Liver (tissue), 9 donors: ENCODE data around the gene MYO7A. TPM values are rescaled to one million over a fixed set of nuclear protein-coding genes. Genes with fewer than 3 reads are reported as not detected.

Experiments used
- DNase-seq: peaks from one replicate; pipeline ENCODE4 v3.0.0-alpha.2; 2017; ENCODE audit warnings: low spot score
- H3K27ac ChIP-seq, 2 donors: one replicate each; pipeline ENCODE4 v1.7.0; 2013; ENCODE audit warnings: inconsistent platforms in 2 of 2, low read length in 2 of 2, control low read depth in 1 of 2, low read depth in 1 of 2, mild to moderate bottlenecking in 1 of 2
- H3K27me3 ChIP-seq, 4 donors: one replicate each; pipeline versions ENCODE4 v1.6.1 to v1.7.0; 2013; ENCODE audit warnings: low read length in 3 of 4, inconsistent platforms in 1 of 4, mild to moderate bottlenecking in 1 of 4, moderate library complexity in 1 of 4; ENCODE audit not compliant: control insufficient read depth in 4 of 4, insufficient read depth in 4 of 4
- H3K36me3 ChIP-seq, 4 donors: one replicate each; pipeline versions ENCODE4 v1.6.1 to v1.7.0; 2013; ENCODE audit warnings: low read length in 3 of 4, mild to moderate bottlenecking in 3 of 4, low read depth in 1 of 4, moderate library complexity in 1 of 4; ENCODE audit not compliant: control insufficient read depth in 4 of 4, insufficient read depth in 3 of 4
- H3K4me1 ChIP-seq, 4 donors: one replicate each; pipeline versions ENCODE4 v1.6.1 to v1.7.0; 2013; ENCODE audit warnings: low read length in 3 of 4, mild to moderate bottlenecking in 3 of 4, moderate library complexity in 1 of 4; ENCODE audit not compliant: control insufficient read depth in 4 of 4, insufficient read depth in 4 of 4
- H3K4me3 ChIP-seq, 3 donors: one replicate each; pipeline versions ENCODE4 v1.6.1 to v1.7.0; 2013; ENCODE audit warnings: low read length in 3 of 3, control low read depth in 1 of 3, low read depth in 1 of 3, mild to moderate bottlenecking in 1 of 3
- H3K9ac ChIP-seq, 2 donors: one replicate each; pipeline ENCODE4 v1.7.0; 2013; ENCODE audit warnings: low read length in 2 of 2, mild to moderate bottlenecking in 2 of 2, moderate library complexity in 2 of 2, control low read depth in 1 of 2, low read depth in 1 of 2
- H3K9me3 ChIP-seq, 4 donors: one replicate each; pipeline versions ENCODE4 v1.6.1 to v1.7.0; 2013; ENCODE audit warnings: low read length in 3 of 4; ENCODE audit not compliant: control insufficient read depth in 4 of 4
- ATF3 ChIP-seq: IDR thresholded peaks from 2 replicates; pipeline ENCODE4 v1.6.1; 2016; ENCODE audit warnings: antibody characterized with exemption
- CTCF ChIP-seq: fragments of 150-350 bp; IDR thresholded peaks from 2 replicates; pipeline ENCODE4 v1.5.1; 2017; ENCODE audit warnings: improper control_type of control experiment, low read depth, low read length; ENCODE audit not compliant: missing input control
- EGR1 ChIP-seq, 2 donors: IDR thresholded peaks; 2 replicates each; pipeline ENCODE4 v1.6.1; 2016 to 2018; ENCODE audit warnings: antibody characterized with exemption in 2 of 2, low read depth in 2 of 2
- FOXA2 ChIP-seq: IDR thresholded peaks from 2 replicates; pipeline ENCODE4 v1.6.1; 2016; ENCODE audit warnings: antibody characterized with exemption
- GABPA ChIP-seq, 2 donors: IDR thresholded peaks in 1 of 2; conservative IDR thresholded peaks in 1 of 2; 2 replicates each; pipeline ENCODE4 v1.6.1; 2016; ENCODE audit warnings: antibody characterized with exemption in 2 of 2, mild to moderate bottlenecking in 1 of 2, moderate library complexity in 1 of 2
- HNF4A ChIP-seq, 2 donors: conservative IDR thresholded peaks; 2 replicates each; pipeline ENCODE4 v1.6.1; 2016; ENCODE audit warnings: antibody characterized with exemption in 2 of 2, mild to moderate bottlenecking in 2 of 2
- HNF4G ChIP-seq: IDR thresholded peaks from 2 replicates; pipeline ENCODE4 v1.6.1; 2016; ENCODE audit warnings: antibody characterized with exemption
- JUND ChIP-seq, 2 donors: IDR thresholded peaks; 2 replicates each; pipeline ENCODE4 v1.6.1; 2016; ENCODE audit warnings: antibody characterized with exemption in 2 of 2
- NR2F2 ChIP-seq: IDR thresholded peaks from 2 replicates; pipeline ENCODE4 v1.6.1; 2016; ENCODE audit warnings: antibody characterized with exemption
- RAD21 ChIP-seq, 2 donors: IDR thresholded peaks; 2 replicates each; pipeline ENCODE4 v1.6.1; 2016; ENCODE audit warnings: antibody characterized with exemption in 2 of 2, mild to moderate bottlenecking in 2 of 2
- RXRA ChIP-seq, 2 donors: IDR thresholded peaks; 2 replicates each; pipeline ENCODE4 v1.6.1; 2017 to 2018; ENCODE audit warnings: antibody characterized with exemption in 2 of 2, mild to moderate bottlenecking in 1 of 2
- SP1 ChIP-seq: IDR thresholded peaks from 2 replicates; pipeline ENCODE4 v1.6.1; 2018; ENCODE audit warnings: antibody characterized with exemption, mild to moderate bottlenecking
- TAF1 ChIP-seq: conservative IDR thresholded peaks from 2 replicates; pipeline ENCODE4 v1.6.1; 2016; ENCODE audit warnings: antibody characterized with exemption, mild to moderate bottlenecking
- YY1 ChIP-seq: IDR thresholded peaks from 2 replicates; pipeline ENCODE4 v1.6.1; 2016; ENCODE audit warnings: antibody characterized with exemption, mild to moderate bottlenecking
- WGBS: extraction: QIAGEN DNeasy Blood & Tissue Kit; methylation state at CpG from one replicate; pipeline ENCODE4 v1.1.7; 2013; 5-methylcytosine and 5-hydroxymethylcytosine counted together
- polyA plus RNA-seq, 2 donors: library from polyadenylated mRNA; stranded (reverse) in 1 of 2; unstranded in 1 of 2; fragments of 200-250 nt in 1 of 2; fragments of >200 nt in 1 of 2; fragmentation: Nextera tagmentation in 1 of 2; extraction: Ambion mirVana in 1 of 2; gene quantifications; one replicate each; pipeline versions ENCODE4 v1.2.1 to v1.2.3, GENCODE V29; 2013 to 2015
- total RNA-seq, 2 donors: library from RNA; depleted of rRNA; stranded (reverse); fragments of >200 nt; gene quantifications; one replicate each; pipeline ENCODE4 v1.2.3, GENCODE V29; 2014
- TF ChIP-seq, protein P1 (sequence below): IDR thresholded peaks from 2 replicates; pipeline ENCODE4 v1.6.1; 2016; ENCODE audit warnings: antibody characterized with exemption, mild to moderate bottlenecking
- donor health status: healthy.
- donor health status: healthy.
- donor health status: healthy.
- donor health status: healthy.
- donor health status: healthy.

The MYO7A gene
- total and polyA plus RNA-seq, 4 donors, result 7.3 to 33.6 (median 11.3) TPM

DNA sequence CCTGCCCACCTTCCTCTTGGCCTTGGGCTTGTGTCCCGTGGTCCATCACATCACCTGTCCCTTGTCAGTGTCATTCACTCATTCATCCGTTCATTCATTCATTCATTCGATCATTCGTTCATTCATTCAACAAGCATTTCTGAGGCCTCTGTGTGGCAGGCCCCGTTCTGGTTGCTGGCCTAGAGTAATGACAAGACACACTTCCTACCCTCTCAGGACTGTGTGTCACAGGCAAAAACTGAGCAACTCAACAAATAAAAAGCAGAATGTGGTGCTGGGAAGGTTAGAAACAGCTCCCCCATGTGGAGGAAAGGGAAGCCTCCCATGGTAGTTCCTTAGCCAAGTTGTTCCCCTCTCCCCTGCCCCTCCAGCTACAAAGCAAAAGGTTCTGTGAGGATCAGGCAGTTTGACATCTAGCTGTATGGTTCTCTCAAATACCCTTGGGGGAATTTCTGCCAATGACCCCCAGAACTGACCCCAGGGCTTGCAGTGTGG is 27.0 kb upstream of the MYO7A start:
- DNase-seq, result no peak
- Histone ChIP-seq H3K4me3 (no peak overlapping the region), H3K36me3 (peaks cover 0 to 6% (median 4%) of the 10 kb centered on the region in 4 donors), H3K27ac (no peak overlapping the region), H3K27me3 (no peaks in the 10 kb centered on the region), H3K9me3 (no peaks in the 10 kb centered on the region), H3K4me1 (peaks cover 5 to 26% (median 14%) of the 10 kb centered on the region in 4 donors), H3K9ac (no peak overlapping the region)
- 89% methylated on average over 5 of the region's 5 CpGs for WGBS
- TF ChIP-seq HNF4A (conservative IDR thresholded peaks at IDR 0.05), result no peak
- no peak for TF ChIP-seq ATF3
- TF ChIP-seq FOXA2, result no peak
- no peak for TF ChIP-seq RXRA (IDR thresholded peaks at IDR 0.05)
- no peak for TF ChIP-seq SP1
- TF ChIP-seq CTCF, result peak; percentile 28
- TF ChIP-seq NR2F2, result no peak
- peak; percentile 36 to 57 for TF ChIP-seq RAD21 (IDR thresholded peaks at IDR 0.05)
- no peak for TF ChIP-seq GABPA (IDR thresholded peaks at IDR 0.05 in 1 of 2, conservative IDR thresholded peaks at IDR 0.05 in 1 of 2)
- TF ChIP-seq HNF4G, result no peak

- Histone ChIP-seq H3K4me1 (peaks cover 0 to 33% (median 14%) of the 10 kb centered on the region in 4 donors), H3K36me3 (peaks cover 0 to 6% (median 4%) of the 10 kb centered on the region in 4 donors), H3K4me3 (no peak within 1 kb of the TSS), H3K27me3 (no peaks in the 10 kb centered on the region), H3K9me3 (no peaks in the 10 kb centered on the region), H3K27ac (no peak within 1 kb of the TSS), H3K9ac (no peak within 1 kb of the TSS)
- WGBS, result 93% methylated on average over 37 of the region's 37 CpGs
- TF ChIP-seq FOXA2 (no peak), YY1 (no peak)
- DNase-seq, result no peak
Observed at GRCh38 chr11:77102246-77103210, 25.5 kb upstream of the MYO7A start, which contains the start of gene OMP. OMP (plus strand) TSS chr11:77102840; CDS start chr11:77102840, 0 bp downstream.

DNA sequence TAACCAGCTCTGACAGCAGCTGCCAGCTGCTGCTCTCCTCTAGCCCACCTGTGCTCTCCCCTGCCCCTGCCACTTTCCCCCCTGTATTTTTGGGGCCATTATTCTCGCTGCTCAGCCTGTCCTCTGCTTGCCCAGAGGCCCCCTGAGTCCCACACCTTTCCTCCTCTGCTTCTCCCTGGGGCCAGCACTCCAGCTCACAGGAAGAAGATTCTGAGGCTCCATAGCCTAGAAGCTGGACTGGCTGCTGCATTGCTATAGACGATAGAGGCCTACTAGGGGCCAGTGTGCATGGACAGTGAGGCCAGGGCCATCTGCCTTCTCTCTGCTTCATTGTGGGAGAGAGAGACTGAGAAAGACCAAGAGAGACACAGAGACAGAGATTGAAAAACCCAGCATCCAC is 24.7 kb upstream of the MYO7A start:
- H3K4me1 ChIP-seq, result peaks cover 0 to 38% (median 19%) of the 10 kb centered on the region in 4 donors
- H3K4me3 ChIP-seq, result no peak overlapping the region
- no peak for TF ChIP-seq TAF1
- TF ChIP-seq FOXA2, result no peak
- no peak for TF ChIP-seq CTCF
- no peak for TF ChIP-seq RXRA (IDR thresholded peaks at IDR 0.05)
- no peak for TF ChIP-seq ATF3
- no peak for TF ChIP-seq NR2F2
- no peak for TF ChIP-seq JUND (IDR thresholded peaks at IDR 0.05)
- no peak for TF ChIP-seq RAD21 (IDR thresholded peaks at IDR 0.05)
- no peak for TF ChIP-seq EGR1 (IDR thresholded peaks at IDR 0.05; ENCODE audit: low read depth in 2 of 2)
- no peak for TF ChIP-seq YY1
- no peak for TF ChIP-seq SP1
- TF ChIP-seq, protein P1, sequence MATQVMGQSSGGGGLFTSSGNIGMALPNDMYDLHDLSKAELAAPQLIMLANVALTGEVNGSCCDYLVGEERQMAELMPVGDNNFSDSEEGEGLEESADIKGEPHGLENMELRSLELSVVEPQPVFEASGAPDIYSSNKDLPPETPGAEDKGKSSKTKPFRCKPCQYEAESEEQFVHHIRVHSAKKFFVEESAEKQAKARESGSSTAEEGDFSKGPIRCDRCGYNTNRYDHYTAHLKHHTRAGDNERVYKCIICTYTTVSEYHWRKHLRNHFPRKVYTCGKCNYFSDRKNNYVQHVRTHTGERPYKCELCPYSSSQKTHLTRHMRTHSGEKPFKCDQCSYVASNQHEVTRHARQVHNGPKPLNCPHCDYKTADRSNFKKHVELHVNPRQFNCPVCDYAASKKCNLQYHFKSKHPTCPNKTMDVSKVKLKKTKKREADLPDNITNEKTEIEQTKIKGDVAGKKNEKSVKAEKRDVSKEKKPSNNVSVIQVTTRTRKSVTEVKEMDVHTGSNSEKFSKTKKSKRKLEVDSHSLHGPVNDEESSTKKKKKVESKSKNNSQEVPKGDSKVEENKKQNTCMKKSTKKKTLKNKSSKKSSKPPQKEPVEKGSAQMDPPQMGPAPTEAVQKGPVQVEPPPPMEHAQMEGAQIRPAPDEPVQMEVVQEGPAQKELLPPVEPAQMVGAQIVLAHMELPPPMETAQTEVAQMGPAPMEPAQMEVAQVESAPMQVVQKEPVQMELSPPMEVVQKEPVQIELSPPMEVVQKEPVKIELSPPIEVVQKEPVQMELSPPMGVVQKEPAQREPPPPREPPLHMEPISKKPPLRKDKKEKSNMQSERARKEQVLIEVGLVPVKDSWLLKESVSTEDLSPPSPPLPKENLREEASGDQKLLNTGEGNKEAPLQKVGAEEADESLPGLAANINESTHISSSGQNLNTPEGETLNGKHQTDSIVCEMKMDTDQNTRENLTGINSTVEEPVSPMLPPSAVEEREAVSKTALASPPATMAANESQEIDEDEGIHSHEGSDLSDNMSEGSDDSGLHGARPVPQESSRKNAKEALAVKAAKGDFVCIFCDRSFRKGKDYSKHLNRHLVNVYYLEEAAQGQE, result no peak
- no peak for DNase-seq
- H3K27me3 ChIP-seq, result no peaks in the 10 kb centered on the region
- no peak overlapping the region for H3K9ac ChIP-seq
- peaks cover 0 to 6% (median 4%) of the 10 kb centered on the region in 4 donors for H3K36me3 ChIP-seq
- 84% methylated on average over 2 of the region's 2 CpGs for WGBS
- H3K27ac ChIP-seq, result no peak overlapping the region
- no peaks in the 10 kb centered on the region for H3K9me3 ChIP-seq
